SK-N-SH (cell line): ENCODE data around the gene ARHGAP40. TPM values are rescaled to one million over a fixed set of nuclear protein-coding genes. Genes with fewer than 3 reads are reported as not detected.

Source experiments
- CTCF ChIA-PET: fragments of 300-600, 350-600 bp; formaldehyde crosslinking; extraction: SDS; loops from one replicate; lab custom pipeline; 2021; lab: Yijun Ruan, JAX
- POLR2A ChIA-PET: fragments of 350-600 bp; sonication (Branson Sonifier 250); formaldehyde crosslinking; extraction: SDS; loops from one replicate; lab custom pipeline; 2020; ENCODE audit warnings: antibody characterized with exemption, inconsistent platforms; lab: Yijun Ruan, JAX
- DNase-seq: peaks from one replicate; pipeline ENCODE4 v3.0.0; 2012
- H2AFZ ChIP-seq: fragments of 200-600 bp; sonication (generic); 2 replicates; pipeline ENCODE4 v1.8.1; 2016; ENCODE audit warnings: antibody characterized with exemption, mild to moderate bottlenecking, low read depth
- H3F3A ChIP-seq: fragments of 200-600 bp; sonication (generic); replicated peaks from 2 replicates; pipeline ENCODE3; 2016; ENCODE audit warnings: antibody characterized with exemption, mild to moderate bottlenecking; ENCODE audit not compliant: insufficient read depth
- H3K27ac ChIP-seq, 2 experiments: fragments of 200-500 bp in 1 of 2; fragments of 200-600 bp in 1 of 2; sonication (Bioruptor generic) in 1 of 2; sonication (generic), shearing (Covaris generic) in 1 of 2; 2 replicates each; pipeline versions ENCODE4 v1.5.1 to v1.6.1; 2014 to 2016; ENCODE audit warnings: low read depth in 2 of 2, inconsistent platforms in 1 of 2, low read length in 1 of 2, mild to moderate bottlenecking in 1 of 2, mixed read lengths in 1 of 2
- H3K27me3 ChIP-seq: fragments of 200-600 bp; sonication (generic), shearing (Covaris generic); 2 replicates; pipeline ENCODE4 v1.6.1; 2016; ENCODE audit warnings: mixed run types; ENCODE audit not compliant: insufficient read depth
- H3K36me3 ChIP-seq, 2 experiments: fragments of 200-500 bp in 1 of 2; fragments of 200-600 bp in 1 of 2; sonication (Bioruptor generic) in 1 of 2; sonication (generic) in 1 of 2; replicated peaks in 1 of 2; 2 replicates each; pipeline versions ENCODE3 to v1.5.1; 2014 to 2016; ENCODE audit warnings: low read length in 1 of 2, mild to moderate bottlenecking in 1 of 2; ENCODE audit not compliant: insufficient read depth in 2 of 2, control insufficient read depth in 1 of 2
- H3K4me1 ChIP-seq, 2 experiments: fragments of 200-500 bp in 1 of 2; fragments of 200-600 bp in 1 of 2; sonication (Bioruptor generic) in 1 of 2; sonication (generic), shearing (Covaris generic) in 1 of 2; 2 replicates each; pipeline versions ENCODE4 v1.5.1 to v1.6.1; 2014 to 2016; ENCODE audit warnings: low read depth in 1 of 2, low read length in 1 of 2, mixed run types in 1 of 2; ENCODE audit not compliant: insufficient read depth in 2 of 2, control insufficient read depth in 1 of 2
- H3K4me2 ChIP-seq: fragments of 200-600 bp; sonication (generic), shearing (Covaris generic); 2 replicates; pipeline ENCODE4 v1.6.1; 2017; ENCODE audit warnings: mixed run types
- H3K4me3 ChIP-seq, 2 experiments: fragments of 200-500 bp in 1 of 2; fragments of 200-600 bp in 1 of 2; sonication (Bioruptor generic) in 1 of 2; sonication (generic), shearing (Covaris generic) in 1 of 2; 2 replicates each; pipeline versions ENCODE4 v1.5.1 to v1.8.1; 2014 to 2016; ENCODE audit warnings: low read depth in 2 of 2, inconsistent platforms in 1 of 2, low read length in 1 of 2, mild to moderate bottlenecking in 1 of 2, mixed read lengths in 1 of 2, moderate library complexity in 1 of 2
- H3K79me2 ChIP-seq: fragments of 200-600 bp; sonication (generic); 2 replicates; pipeline ENCODE4 v1.8.1; 2017; ENCODE audit warnings: mild to moderate bottlenecking; ENCODE audit not compliant: insufficient read depth
- H3K9ac ChIP-seq: fragments of 200-600 bp; sonication (generic); 2 replicates; pipeline ENCODE4 v1.6.1; 2017; ENCODE audit warnings: mixed run types
- H3K9me2 ChIP-seq: fragments of 200-600 bp; sonication (generic); 2 replicates; pipeline ENCODE4 v1.6.1; 2017; ENCODE audit warnings: mixed run types
- H3K9me3 ChIP-seq: fragments of 200-600 bp; sonication (generic); 2 replicates; pipeline ENCODE4 v1.6.1; 2017; ENCODE audit warnings: mixed run types, mild to moderate bottlenecking, moderate library complexity
- H4K20me1 ChIP-seq: fragments of 200-600 bp; sonication (generic); 2 replicates; pipeline ENCODE4 v1.6.1; 2017; ENCODE audit warnings: mild to moderate bottlenecking, mixed run types; ENCODE audit not compliant: insufficient read depth
- ELF1 ChIP-seq: IDR thresholded peaks from 2 replicates; pipeline ENCODE4 v1.4.0; 2012
- EZH2phosphoT487 ChIP-seq: fragments of 200-600 bp; sonication (generic); IDR thresholded peaks from 2 replicates; pipeline ENCODE4 v1.6.1; 2017; ENCODE audit warnings: low read depth, mixed run types, mild to moderate bottlenecking, antibody characterized with exemption, moderate library complexity, borderline replicate concordance
- FOSL2 ChIP-seq: IDR thresholded peaks from 2 replicates; pipeline ENCODE4 v1.4.0; 2012; ENCODE audit warnings: low read depth, mild to moderate bottlenecking, moderate library complexity, borderline replicate concordance
- FOXJ3 ChIP-seq: sonication (generic); formaldehyde crosslinking; IDR thresholded peaks from 2 replicates; pipeline ENCODE4 v1.5.1; 2020; ENCODE audit warnings: mild to moderate bottlenecking, missing genetic modification reagents
- GABPA ChIP-seq: IDR thresholded peaks from 2 replicates; pipeline ENCODE4 v1.4.0; 2012; ENCODE audit warnings: low read depth, mild to moderate bottlenecking
- JUND ChIP-seq: IDR thresholded peaks from 2 replicates; pipeline ENCODE4 v1.4.0; 2012
- MEF2A ChIP-seq: IDR thresholded peaks from 2 replicates; pipeline ENCODE4 v1.4.0; 2012; ENCODE audit warnings: low read depth, borderline replicate concordance
- MXI1 ChIP-seq: IDR thresholded peaks from 2 replicates; pipeline ENCODE4 v1.6.1; 2012; ENCODE audit warnings: mild to moderate bottlenecking, low read depth, low read length, improper control_type of control experiment
- NFIC ChIP-seq: IDR thresholded peaks from 2 replicates; pipeline ENCODE4 v1.4.0; 2012; ENCODE audit warnings: borderline replicate concordance
- NRF1 ChIP-seq: IDR thresholded peaks from 2 replicates; pipeline ENCODE4 v1.6.1; 2012; ENCODE audit warnings: low read depth, mild to moderate bottlenecking, low read length
- POLR2AphosphoS5 ChIP-seq: IDR thresholded peaks from 2 replicates; pipeline ENCODE4 v1.6.1; 2012; ENCODE audit warnings: low read depth, low read length
- RAD21 ChIP-seq: IDR thresholded peaks from 2 replicates; pipeline ENCODE4 v1.6.1; 2012; ENCODE audit warnings: mild to moderate bottlenecking, low read length
- RXRA ChIP-seq: IDR thresholded peaks from 2 replicates; pipeline ENCODE4 v1.4.0; 2012; ENCODE audit warnings: low read depth, mild to moderate bottlenecking, borderline replicate concordance
- SIN3A ChIP-seq: IDR thresholded peaks from 2 replicates; pipeline ENCODE4 v1.6.1; 2012; ENCODE audit warnings: low read depth, mild to moderate bottlenecking, low read length, moderate library complexity, borderline replicate concordance
- SMC3 ChIP-seq: IDR thresholded peaks from 2 replicates; pipeline ENCODE4 v1.6.1; 2012; ENCODE audit warnings: low read depth, low read length, improper control_type of control experiment
- TAF1 ChIP-seq: IDR thresholded peaks from 2 replicates; pipeline ENCODE4 v1.6.1; 2012; ENCODE audit warnings: low read depth, mild to moderate bottlenecking, low read length, moderate library complexity, borderline replicate concordance
- TCF12 ChIP-seq: IDR thresholded peaks from 2 replicates; pipeline ENCODE4 v1.4.0; 2012
- TEAD4 ChIP-seq: IDR thresholded peaks from 2 replicates; pipeline ENCODE4 v1.4.0; 2012; ENCODE audit warnings: mild to moderate bottlenecking, borderline replicate concordance; ENCODE audit not compliant: insufficient read depth
- YY1 ChIP-seq: IDR thresholded peaks from 2 replicates; pipeline ENCODE4 v1.4.0; 2012; ENCODE audit warnings: low read depth, mild to moderate bottlenecking
- WGBS: methylation state at CpG from one replicate; pipeline ENCODE4 v1.1.6; 2017; ENCODE audit warnings: low lambda C conversion rate; 5-methylcytosine and 5-hydroxymethylcytosine counted together
- polyA plus RNA-seq, 3 experiments: library from polyadenylated mRNA; depleted of rRNA; stranded (reverse); fragments of >200 nt; gene quantifications; 2 replicates each; pipeline ENCODE4 v1.2.3, GENCODE V29; 2012
- TF ChIP-seq, protein P1 (sequence below): IDR thresholded peaks from 2 replicates; pipeline ENCODE4 v1.4.0; 2012; ENCODE audit warnings: low read depth
- TF ChIP-seq, protein P2 (sequence below): fragments of 150-350 bp; IDR thresholded peaks from 2 replicates; pipeline ENCODE4 v1.6.1; 2016; ENCODE audit warnings: mild to moderate bottlenecking, low read depth, low read length
- TF ChIP-seq, protein P3 (sequence below): IDR thresholded peaks from 2 replicates; pipeline ENCODE4 v1.4.0; 2012; ENCODE audit warnings: low read depth, borderline replicate concordance
- TF ChIP-seq, protein P4 (sequence below): fragments of 150-350 bp; IDR thresholded peaks from 2 replicates; pipeline ENCODE4 v1.6.1; 2017; ENCODE audit warnings: antibody characterized with exemption, low read length, low read depth, borderline replicate concordance
- TF ChIP-seq, protein P5 (sequence below): fragments of 200-600 bp; sonication (generic); IDR thresholded peaks from 2 replicates; pipeline ENCODE4 v1.6.1; 2017; ENCODE audit warnings: antibody characterized with exemption, mild to moderate bottlenecking, moderate library complexity
- TF ChIP-seq, protein P6 (sequence below): IDR thresholded peaks from 2 replicates; pipeline ENCODE4; 2012

ARHGAP40 gene
- polyA plus RNA-seq, 1 of the 3 experiments (the other 2 are of a cell fraction) = 0.02 TPM

DNA sequence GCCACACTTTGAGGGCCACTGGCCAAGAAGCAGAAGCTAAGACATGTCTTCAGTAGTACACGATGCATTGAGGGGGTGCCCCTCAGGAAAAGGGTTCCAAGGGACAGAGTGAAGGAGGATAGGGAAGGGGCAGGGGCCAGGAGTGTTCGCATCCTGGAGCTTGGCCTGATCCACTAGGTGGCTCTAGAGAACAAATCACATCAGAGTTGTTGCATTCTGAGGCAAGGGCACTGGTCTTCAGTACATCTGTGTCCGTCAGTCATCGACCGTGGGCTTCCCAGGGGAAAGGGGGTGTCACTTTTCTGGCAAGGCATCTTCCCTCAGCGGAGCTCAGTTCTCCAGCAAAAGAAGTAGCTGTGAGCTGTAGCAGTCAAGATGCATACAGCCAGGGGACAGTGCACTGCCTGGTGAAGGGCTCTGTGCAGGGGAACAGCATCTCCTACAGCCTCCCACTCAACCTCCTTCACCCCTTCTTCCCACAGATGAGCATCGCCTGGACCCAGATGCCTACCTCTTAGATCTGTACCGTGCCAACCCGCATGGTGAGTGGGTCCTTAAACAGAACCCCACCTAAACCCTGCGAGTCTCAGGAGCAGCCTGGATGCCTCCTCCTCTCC, 47.8 kb downstream of the ARHGAP40 start:
- H3K27me3 ChIP-seq = peaks cover 35% of the 10 kb centered on the region
- H3K27ac ChIP-seq = no peak overlapping the region
- CTCF ChIA-PET = interaction anchor here (0.6 to 22.0 kb wide), 45 partner anchors 11 to 434 kb away, joined by 3 to 510 read pairs (median 5); partner anchors contain the start of genes ACTR5 and SLC32A1
- peaks cover 0 to 7% of the 10 kb centered on the region in 2 experiments; a peak in 1 of 4 replicates for H3K4me1 ChIP-seq
- no peak overlapping the region; a peak in 1 of 4 replicates for H3K4me3 ChIP-seq
- no peak overlapping the region for H3K4me2 ChIP-seq
- TF ChIP-seq, protein P1, sequence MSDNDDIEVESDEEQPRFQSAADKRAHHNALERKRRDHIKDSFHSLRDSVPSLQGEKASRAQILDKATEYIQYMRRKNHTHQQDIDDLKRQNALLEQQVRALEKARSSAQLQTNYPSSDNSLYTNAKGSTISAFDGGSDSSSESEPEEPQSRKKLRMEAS = no peak
- TF ChIP-seq JUND (no peak), POLR2AphosphoS5 (no peak), SMC3 (peak; percentile 81), YY1 (no peak), TCF12 (no peak), EZH2phosphoT487 (no peak), RAD21 (peak; percentile 83), TEAD4 (no peak), FOSL2 (no peak), NFIC (no peak), SIN3A (no peak), TAF1 (no peak), MEF2A (no peak), RXRA (no peak), ELF1 (no peak), MXI1 (no peak), GABPA (no peak), NRF1 (no peak), FOXJ3 (CRISPR knock-in tag) (no peak)
- TF ChIP-seq, protein P2, sequence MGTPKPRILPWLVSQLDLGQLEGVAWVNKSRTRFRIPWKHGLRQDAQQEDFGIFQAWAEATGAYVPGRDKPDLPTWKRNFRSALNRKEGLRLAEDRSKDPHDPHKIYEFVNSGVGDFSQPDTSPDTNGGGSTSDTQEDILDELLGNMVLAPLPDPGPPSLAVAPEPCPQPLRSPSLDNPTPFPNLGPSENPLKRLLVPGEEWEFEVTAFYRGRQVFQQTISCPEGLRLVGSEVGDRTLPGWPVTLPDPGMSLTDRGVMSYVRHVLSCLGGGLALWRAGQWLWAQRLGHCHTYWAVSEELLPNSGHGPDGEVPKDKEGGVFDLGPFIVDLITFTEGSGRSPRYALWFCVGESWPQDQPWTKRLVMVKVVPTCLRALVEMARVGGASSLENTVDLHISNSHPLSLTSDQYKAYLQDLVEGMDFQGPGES = no peak
- TF ChIP-seq, protein P3, sequence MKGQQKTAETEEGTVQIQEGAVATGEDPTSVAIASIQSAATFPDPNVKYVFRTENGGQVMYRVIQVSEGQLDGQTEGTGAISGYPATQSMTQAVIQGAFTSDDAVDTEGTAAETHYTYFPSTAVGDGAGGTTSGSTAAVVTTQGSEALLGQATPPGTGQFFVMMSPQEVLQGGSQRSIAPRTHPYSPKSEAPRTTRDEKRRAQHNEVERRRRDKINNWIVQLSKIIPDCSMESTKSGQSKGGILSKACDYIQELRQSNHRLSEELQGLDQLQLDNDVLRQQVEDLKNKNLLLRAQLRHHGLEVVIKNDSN = no peak
- TF ChIP-seq, protein P4, sequence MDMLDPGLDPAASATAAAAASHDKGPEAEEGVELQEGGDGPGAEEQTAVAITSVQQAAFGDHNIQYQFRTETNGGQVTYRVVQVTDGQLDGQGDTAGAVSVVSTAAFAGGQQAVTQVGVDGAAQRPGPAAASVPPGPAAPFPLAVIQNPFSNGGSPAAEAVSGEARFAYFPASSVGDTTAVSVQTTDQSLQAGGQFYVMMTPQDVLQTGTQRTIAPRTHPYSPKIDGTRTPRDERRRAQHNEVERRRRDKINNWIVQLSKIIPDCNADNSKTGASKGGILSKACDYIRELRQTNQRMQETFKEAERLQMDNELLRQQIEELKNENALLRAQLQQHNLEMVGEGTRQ = no peak
- TF ChIP-seq, protein P5, sequence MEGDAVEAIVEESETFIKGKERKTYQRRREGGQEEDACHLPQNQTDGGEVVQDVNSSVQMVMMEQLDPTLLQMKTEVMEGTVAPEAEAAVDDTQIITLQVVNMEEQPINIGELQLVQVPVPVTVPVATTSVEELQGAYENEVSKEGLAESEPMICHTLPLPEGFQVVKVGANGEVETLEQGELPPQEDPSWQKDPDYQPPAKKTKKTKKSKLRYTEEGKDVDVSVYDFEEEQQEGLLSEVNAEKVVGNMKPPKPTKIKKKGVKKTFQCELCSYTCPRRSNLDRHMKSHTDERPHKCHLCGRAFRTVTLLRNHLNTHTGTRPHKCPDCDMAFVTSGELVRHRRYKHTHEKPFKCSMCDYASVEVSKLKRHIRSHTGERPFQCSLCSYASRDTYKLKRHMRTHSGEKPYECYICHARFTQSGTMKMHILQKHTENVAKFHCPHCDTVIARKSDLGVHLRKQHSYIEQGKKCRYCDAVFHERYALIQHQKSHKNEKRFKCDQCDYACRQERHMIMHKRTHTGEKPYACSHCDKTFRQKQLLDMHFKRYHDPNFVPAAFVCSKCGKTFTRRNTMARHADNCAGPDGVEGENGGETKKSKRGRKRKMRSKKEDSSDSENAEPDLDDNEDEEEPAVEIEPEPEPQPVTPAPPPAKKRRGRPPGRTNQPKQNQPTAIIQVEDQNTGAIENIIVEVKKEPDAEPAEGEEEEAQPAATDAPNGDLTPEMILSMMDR = peak; percentile 48
- TF ChIP-seq, protein P6, sequence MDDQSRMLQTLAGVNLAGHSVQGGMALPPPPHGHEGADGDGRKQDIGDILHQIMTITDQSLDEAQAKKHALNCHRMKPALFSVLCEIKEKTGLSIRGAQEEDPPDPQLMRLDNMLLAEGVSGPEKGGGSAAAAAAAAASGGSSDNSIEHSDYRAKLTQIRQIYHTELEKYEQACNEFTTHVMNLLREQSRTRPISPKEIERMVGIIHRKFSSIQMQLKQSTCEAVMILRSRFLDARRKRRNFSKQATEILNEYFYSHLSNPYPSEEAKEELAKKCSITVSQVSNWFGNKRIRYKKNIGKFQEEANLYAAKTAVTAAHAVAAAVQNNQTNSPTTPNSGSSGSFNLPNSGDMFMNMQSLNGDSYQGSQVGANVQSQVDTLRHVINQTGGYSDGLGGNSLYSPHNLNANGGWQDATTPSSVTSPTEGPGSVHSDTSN = no peak
- no peaks in the 10 kb centered on the region for H3K79me2 ChIP-seq
- DNase-seq = peak; percentile 72
- H3K9me3 ChIP-seq = no peaks in the 10 kb centered on the region
- H3K9ac ChIP-seq = no peak overlapping the region
- no peaks in the 10 kb centered on the region for H4K20me1 ChIP-seq
- H3K36me3 ChIP-seq = no peaks in the 10 kb centered on the region
- 18% methylated on average over 9 of the region's 10 CpGs for WGBS
- no peak overlapping the region for H2AFZ ChIP-seq
- no peaks in the 10 kb centered on the region for H3F3A ChIP-seq
- POLR2A ChIA-PET = no interaction called here
- H3K9me2 ChIP-seq = no peaks in the 10 kb centered on the region
